Activated CD8-positive, alpha-beta memory T cell treated with anti-CD3 and anti-CD28 coated beads, Interleukin-2, amount 50 U/mL, for 48 hours (primary cell): ENCODE results near the gene NEK6.

ENCODE experiments used
- DNase-seq: peaks from one replicate; pipeline ENCODE4 v3.0.0-alpha.2; 2020

NEK6 gene

GRCh38 chr9:124326378-124326777 is 68.6 kb downstream of the NEK6 start:
- no peak for DNase-seq

DNA sequence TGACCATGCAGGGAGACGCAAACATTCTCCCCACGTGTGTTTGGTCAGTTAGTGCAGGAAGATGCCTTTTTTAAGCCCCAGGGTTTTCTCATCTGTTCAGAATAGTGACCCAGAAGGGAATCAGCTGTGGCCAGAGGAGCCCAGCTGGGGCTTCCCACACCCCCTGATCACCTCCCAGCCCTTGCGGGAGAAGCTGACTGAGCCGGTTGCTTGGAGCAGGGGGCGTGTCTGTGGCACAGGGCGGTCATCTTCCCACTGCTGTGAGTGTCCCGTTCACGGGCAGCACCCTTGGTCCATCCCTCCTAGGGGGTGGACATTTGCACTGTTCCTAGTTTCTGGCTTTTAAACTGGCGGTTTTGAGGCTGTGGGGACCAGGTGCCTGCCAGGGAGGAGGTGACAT is 69.7 kb downstream of the NEK6 start:
- no peak for DNase-seq

GRCh38 chr9:124328285-124328684 is 70.5 kb downstream of the NEK6 start:
- no peak for DNase-seq

- DNase-seq: no peak
Measured at GRCh38 chr9:124329206-124329792, 71.5 kb downstream of the NEK6 start.

- DNase-seq: no peak
Measured at GRCh38 chr9:124330011-124330697, 72.4 kb downstream of the NEK6 start.

DNA sequence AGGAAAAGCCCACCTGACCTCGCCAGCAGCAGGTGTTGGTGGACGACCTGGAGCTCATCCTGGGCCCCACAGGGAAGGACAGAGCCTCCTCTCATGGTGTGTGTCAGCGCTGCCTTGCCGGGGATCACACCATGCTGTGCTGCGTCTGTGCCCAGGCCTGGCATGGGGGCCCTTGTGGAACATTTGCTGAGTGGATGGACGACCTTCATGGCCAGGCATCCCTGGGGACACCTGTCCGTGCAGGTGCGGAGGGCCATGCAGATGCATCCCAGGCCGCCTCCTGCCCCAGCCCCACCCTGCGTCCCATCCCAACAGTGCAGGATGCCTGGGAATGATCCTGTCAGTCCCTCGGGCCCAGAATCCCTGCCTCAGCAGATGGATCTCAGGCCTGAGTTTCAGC is 73.8 kb downstream of the NEK6 start:
- no peak for DNase-seq

DNA sequence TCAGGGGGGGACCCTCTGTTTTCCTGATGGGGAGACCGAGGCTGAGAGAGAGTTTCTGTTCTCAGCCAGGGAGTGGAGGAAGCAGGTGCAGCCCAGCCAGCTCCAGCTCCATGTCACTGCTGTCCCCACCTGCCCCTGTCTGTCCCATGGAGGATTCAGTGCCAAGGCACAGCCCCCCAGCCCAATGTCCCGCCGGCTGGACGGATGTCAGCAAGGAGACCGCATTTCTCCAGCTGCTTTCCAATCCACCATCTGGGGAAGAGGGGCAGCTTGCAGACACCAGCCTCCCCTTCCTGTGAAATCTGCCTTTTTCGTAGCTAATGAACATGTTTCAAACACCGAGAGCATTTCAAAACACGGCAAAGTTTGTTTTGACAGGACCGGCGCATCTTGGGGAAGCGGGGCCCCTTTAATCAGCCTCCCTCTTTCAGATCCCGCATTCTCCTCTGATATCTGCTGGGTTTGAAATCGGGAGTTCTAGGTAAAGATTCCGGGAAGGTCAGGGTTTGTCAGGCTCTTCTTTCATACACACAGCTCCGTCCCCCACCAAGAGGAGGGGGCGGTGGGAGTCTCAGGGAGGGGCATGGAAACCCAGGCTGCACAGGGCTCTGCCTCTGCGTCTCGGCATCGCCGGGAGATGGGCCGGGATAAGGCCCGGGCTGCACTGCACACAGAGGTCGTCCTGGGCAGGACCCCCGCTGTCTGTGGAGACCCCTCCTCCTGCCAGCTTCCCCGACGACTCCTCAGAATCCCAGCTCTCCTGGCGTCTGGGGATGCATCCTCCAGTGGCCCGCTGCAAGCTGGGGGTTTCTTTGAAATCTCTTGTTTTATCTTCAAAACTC is 74.8 kb downstream of the NEK6 start:
- no peak for DNase-seq

- no peak for DNase-seq
Measured at GRCh38 chr9:124333203-124333579, 75.4 kb downstream of the NEK6 start.

GRCh38 chr9:124334568-124335319 is 77.0 kb downstream of the NEK6 start:
- DNase-seq: no peak

GRCh38 chr9:124335320-124335707 is 77.6 kb downstream of the NEK6 start:
- DNase-seq: no peak

DNA sequence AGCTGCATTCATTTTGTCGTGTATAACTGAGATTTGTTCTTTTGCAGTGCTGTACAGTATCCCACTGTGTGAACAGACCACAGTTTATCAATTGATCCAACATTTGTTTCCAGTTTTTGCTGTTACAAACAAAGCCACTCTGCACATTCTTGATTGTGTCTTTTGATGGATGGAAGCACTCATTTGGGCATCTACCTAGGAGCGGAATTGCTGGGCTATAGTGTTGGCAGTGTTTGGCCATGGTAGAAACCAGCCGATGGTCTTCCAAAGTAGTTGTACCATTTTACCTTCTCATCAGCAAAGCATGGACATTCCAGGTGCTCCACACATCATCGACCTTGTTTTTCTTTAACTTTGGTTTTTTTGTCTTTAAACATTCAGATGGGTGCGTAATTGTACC is 79.8 kb downstream of the NEK6 start:
- DNase-seq: no peak

DNA sequence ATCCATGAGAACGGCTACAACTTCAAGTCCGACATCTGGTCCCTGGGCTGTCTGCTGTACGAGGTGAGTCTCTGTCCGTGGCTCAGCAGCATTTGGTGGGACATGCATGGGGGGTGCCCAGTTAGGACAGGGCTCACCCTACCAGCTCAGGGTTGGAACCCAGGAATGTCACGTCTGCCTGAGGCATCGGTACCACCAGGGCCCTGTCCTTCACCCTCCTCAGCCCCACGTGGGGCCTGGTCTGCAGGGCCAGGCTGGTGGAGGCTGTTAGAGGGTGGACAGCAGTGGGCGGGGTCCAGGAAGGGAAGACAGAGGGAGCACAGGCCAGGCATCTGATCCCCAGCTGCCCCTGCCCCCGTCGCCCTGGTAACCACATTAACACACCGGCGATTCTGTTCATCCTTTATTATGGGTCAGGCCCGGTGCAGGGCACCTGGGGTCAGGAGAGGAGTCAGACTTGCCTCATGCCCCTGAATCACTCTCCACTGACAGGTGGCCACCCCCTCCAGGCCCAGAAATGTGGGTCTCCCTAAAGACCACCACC is 81.9 kb downstream of the NEK6 start:
- no peak for DNase-seq

DNA sequence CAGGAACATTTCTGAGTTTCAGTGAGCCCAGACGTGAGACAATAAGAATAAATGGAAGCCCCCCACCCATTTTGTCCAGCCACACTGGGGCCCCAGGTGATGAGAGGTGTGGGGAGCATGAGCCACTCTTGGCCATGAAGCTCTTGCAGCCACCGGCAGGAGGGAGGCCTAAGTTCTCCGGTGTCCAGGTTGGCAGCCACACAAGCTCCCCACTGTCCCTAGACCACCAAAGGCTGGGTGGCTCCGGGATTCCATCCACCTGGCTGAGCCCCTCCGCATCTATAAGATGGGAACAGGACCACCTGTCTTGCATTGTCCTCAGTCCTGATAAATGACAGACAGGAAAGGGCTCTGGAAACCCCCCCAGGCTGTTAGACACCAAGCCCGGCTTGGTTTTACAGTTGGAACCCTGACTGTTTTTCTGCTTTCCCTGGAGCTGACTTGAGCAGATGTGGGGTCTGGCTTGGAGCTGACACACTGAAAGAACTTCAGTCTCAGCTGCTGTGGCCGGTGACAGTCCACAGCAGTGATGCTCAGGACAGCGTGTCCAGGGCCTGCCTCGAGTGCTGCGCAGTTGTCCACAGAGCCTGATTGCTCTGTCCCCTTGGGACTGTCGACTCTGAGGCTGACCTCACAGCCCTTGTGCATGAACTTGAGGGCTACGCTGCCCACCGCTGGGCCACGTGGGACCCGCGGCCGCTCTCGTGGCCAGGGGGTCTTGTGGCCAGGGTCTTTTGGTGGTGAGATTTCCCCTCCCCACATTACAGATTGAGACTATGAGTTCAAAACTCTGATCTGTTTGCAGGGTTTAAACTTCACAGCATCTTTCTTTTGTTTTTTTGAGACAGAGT is 82.7 kb downstream of the NEK6 start:
- no peak for DNase-seq

DNA sequence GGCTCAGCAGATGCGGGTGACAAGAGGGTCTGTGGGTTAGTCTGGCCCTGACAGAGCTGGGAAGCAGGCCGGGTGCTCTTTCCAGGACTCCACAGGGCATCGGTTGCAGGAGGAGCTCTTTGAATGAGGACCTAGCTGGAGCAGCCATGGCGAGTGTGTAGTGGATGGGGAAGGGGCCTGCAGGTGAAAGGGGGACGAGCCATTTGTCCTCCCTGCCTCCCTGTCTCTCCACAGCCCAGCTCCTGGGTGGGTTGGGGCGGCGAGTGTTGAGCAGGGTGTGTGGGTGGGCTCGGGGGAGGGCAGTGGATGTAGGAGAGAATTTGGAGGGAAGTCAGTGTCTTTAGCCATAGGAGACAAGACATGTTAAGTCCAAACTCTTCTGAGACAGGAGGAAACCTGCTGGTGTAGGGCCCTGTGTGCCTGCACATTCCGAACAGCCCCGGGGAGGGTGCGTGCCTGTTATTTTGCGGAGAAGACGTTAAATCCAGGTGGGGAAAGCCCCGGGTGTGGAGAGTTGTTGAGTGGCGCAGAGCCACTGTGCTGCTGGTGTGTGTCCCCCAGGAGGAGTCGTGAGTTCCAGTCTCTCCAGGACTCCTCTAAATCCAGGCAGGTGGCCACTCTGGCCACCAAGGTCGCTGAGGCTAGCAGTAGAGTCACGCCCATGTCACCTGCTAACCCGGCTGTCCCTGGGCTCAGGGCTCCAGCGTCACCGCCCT is 83.9 kb downstream of the NEK6 start:
- DNase-seq: no peak

- no peak for DNase-seq
Measured at GRCh38 chr9:124342402-124342775, 84.6 kb downstream of the NEK6 start.

GRCh38 chr9:124342776-124343485 is 85.2 kb downstream of the NEK6 start:
- DNase-seq: no peak

DNA sequence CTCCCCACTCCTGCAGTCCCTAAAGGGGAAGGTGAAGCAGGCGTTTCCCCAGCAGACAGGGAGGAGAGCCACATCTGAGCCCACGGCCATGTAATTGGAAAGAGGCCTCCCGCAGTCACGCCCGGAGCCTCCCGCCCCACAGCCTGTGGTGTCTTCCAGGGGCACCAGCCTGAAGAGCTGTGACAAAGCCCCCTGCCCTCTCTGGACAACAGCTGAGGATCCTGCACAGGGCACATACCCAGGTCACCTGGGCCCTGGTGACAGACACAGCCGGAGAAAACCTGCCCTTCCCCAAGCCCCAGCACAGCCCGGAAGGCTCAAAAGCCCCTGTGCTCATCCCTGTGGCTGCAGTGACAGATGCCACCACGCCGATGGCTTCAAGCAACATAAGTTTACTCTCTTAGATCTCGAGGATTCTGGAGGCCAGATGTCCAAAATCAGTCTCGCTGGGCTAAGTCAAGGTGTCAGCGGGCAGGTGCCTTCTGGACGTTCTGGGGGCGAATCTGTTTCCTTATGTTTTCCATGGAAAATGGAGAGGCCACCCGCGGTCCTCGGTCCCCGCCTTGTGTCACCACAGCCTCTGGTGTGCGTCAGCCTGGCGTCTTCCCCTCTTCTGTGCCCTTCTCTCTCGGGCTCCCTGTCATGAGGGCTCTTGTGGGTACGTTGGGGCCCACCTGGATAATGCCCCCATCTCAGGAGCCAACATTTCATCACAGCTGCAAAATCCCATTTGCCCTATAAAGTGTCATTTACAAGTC is 86.0 kb downstream of the NEK6 start:
- no peak for DNase-seq

- DNase-seq: no peak
Measured at GRCh38 chr9:124344291-124345050, 86.7 kb downstream of the NEK6 start.

DNA sequence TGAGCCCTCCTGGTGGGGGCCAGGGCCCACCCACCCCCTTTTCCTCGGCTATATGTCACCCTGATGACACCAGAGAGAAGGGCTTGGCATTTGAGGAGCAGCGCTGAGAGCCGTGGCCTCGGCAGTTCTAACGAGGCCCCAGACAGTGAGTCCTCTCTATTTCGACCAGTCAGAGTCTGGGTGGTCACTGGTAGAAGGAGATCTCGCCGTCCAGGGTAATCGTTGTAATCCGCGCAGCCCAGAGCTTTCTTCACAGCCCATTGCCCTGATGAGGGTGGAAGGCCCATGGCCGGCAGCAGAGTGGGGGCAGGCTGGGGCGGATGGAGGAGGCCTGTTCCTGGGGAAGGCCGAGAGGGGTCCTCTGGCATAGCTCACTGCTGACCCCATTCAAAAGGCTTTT is 87.3 kb downstream of the NEK6 start:
- DNase-seq: no peak
